ENCODE measurements around the gene SCYGR7. TPM values are rescaled to one million over a fixed set of nuclear protein-coding genes. Genes with fewer than 3 reads are reported as not detected.

Gene SCYGR7
- total and polyA plus RNA-seq, 2 of the 13 experiments (the other 11 are each of a cell fraction or from before 2014, with no cell fraction given) = not detected

GRCh38 chr2:227766373-227766883 is 38.3 kb downstream of the SCYGR7 start (continued):
- TF ChIP-seq ZNF318 (CRISPR knock-in tag; IDR thresholded peaks at IDR 0.05) (no peak), ZNF703 (CRISPR knock-in tag; IDR thresholded peaks at IDR 0.05; ENCODE audit: borderline replicate concordance) (no peak), ZZZ3 (CRISPR knock-in tag; IDR thresholded peaks at IDR 0.05; ENCODE audit: borderline replicate concordance) (no peak), FOXA1 (IDR thresholded peaks at IDR 0.05) (no peak), FOXA1 (CRISPR knock-in tag; IDR thresholded peaks at IDR 0.05) (peak; percentile 30; the same call in 1 of the 2 replicates), TOPORS (CRISPR knock-in tag; IDR thresholded peaks at IDR 0.05) (no peak), XBP1 (CRISPR knock-in tag; IDR thresholded peaks at IDR 0.05) (no peak), ZNF331 (CRISPR knock-in tag; IDR thresholded peaks at IDR 0.05) (peak; percentile 78)
- TF ChIP-seq, protein P1, sequence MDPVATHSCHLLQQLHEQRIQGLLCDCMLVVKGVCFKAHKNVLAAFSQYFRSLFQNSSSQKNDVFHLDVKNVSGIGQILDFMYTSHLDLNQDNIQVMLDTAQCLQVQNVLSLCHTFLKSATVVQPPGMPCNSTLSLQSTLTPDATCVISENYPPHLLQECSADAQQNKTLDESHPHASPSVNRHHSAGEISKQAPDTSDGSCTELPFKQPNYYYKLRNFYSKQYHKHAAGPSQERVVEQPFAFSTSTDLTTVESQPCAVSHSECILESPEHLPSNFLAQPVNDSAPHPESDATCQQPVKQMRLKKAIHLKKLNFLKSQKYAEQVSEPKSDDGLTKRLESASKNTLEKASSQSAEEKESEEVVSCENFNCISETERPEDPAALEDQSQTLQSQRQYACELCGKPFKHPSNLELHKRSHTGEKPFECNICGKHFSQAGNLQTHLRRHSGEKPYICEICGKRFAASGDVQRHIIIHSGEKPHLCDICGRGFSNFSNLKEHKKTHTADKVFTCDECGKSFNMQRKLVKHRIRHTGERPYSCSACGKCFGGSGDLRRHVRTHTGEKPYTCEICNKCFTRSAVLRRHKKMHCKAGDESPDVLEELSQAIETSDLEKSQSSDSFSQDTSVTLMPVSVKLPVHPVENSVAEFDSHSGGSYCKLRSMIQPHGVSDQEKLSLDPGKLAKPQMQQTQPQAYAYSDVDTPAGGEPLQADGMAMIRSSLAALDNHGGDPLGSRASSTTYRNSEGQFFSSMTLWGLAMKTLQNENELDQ (CRISPR knock-in tag; IDR thresholded peaks at IDR 0.05; ENCODE audit: borderline replicate concordance) = peak; percentile 80; the same call in 1 of the 2 replicates
- TF ChIP-seq, protein P2, sequence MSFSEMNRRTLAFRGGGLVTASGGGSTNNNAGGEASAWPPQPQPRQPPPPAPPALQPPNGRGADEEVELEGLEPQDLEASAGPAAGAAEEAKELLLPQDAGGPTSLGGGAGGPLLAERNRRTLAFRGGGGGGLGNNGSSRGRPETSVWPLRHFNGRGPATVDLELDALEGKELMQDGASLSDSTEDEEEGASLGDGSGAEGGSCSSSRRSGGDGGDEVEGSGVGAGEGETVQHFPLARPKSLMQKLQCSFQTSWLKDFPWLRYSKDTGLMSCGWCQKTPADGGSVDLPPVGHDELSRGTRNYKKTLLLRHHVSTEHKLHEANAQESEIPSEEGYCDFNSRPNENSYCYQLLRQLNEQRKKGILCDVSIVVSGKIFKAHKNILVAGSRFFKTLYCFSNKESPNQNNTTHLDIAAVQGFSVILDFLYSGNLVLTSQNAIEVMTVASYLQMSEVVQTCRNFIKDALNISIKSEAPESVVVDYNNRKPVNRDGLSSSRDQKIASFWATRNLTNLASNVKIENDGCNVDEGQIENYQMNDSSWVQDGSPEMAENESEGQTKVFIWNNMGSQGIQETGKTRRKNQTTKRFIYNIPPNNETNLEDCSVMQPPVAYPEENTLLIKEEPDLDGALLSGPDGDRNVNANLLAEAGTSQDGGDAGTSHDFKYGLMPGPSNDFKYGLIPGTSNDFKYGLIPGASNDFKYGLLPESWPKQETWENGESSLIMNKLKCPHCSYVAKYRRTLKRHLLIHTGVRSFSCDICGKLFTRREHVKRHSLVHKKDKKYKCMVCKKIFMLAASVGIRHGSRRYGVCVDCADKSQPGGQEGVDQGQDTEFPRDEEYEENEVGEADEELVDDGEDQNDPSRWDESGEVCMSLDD (CRISPR knock-in tag; IDR thresholded peaks at IDR 0.05; ENCODE audit: borderline replicate concordance) = no peak
- TF ChIP-seq, protein P3, sequence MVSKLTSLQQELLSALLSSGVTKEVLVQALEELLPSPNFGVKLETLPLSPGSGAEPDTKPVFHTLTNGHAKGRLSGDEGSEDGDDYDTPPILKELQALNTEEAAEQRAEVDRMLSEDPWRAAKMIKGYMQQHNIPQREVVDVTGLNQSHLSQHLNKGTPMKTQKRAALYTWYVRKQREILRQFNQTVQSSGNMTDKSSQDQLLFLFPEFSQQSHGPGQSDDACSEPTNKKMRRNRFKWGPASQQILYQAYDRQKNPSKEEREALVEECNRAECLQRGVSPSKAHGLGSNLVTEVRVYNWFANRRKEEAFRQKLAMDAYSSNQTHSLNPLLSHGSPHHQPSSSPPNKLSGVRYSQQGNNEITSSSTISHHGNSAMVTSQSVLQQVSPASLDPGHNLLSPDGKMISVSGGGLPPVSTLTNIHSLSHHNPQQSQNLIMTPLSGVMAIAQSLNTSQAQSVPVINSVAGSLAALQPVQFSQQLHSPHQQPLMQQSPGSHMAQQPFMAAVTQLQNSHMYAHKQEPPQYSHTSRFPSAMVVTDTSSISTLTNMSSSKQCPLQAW (CRISPR knock-in tag; IDR thresholded peaks at IDR 0.05) = no peak
